Coronary artery (tissue), 2 donors: ENCODE data around the gene ZXDC.

ENCODE experiments used
- DNase-seq: peaks from one replicate; pipeline ENCODE4 v3.0.0-alpha.2; 2017; ENCODE audit warnings: low spot score
- H3K27ac ChIP-seq, 2 donors: fragments of 200-600 bp; sonication (generic); one replicate each; pipeline ENCODE4 v1.5.1; 2016 to 2019
- H3K4me3 ChIP-seq: fragments of 200-600 bp; sonication (generic); 2 replicates; pipeline ENCODE4 v1.5.1; 2016; ENCODE audit warnings: mild to moderate bottlenecking, moderate library complexity
- TF ChIP-seq, protein P1 (sequence below): fragments of 200-600 bp; sonication (generic); IDR thresholded peaks from one replicate; pipeline ENCODE4 v1.5.1; 2019; ENCODE audit warnings: antibody characterized with exemption

The ZXDC gene

GRCh38 chr3:126519506-126520455 lies 44.1 kb upstream of the ZXDC start:
- TF ChIP-seq, protein P1, sequence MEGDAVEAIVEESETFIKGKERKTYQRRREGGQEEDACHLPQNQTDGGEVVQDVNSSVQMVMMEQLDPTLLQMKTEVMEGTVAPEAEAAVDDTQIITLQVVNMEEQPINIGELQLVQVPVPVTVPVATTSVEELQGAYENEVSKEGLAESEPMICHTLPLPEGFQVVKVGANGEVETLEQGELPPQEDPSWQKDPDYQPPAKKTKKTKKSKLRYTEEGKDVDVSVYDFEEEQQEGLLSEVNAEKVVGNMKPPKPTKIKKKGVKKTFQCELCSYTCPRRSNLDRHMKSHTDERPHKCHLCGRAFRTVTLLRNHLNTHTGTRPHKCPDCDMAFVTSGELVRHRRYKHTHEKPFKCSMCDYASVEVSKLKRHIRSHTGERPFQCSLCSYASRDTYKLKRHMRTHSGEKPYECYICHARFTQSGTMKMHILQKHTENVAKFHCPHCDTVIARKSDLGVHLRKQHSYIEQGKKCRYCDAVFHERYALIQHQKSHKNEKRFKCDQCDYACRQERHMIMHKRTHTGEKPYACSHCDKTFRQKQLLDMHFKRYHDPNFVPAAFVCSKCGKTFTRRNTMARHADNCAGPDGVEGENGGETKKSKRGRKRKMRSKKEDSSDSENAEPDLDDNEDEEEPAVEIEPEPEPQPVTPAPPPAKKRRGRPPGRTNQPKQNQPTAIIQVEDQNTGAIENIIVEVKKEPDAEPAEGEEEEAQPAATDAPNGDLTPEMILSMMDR: no peak

DNA sequence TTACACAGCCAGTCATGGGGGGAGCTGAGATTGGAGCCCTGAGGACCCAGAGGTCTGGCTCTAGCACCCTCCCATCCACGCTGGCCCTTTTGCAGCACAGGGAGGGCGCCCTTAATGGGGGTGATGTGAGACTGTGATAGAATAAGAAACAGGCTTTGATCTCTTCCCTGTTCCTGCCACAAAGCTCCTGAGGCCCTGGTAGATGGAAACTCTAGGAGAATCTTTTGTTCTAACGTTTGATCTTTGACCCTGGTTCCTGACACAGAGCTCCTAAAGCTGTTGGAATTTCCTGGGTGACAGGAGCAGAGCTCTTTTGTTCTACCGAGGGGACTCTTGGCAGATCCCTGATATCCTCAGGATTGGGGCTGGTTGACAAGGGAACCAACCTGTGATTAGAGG lies 43.1 kb upstream of the ZXDC start:
- DNase-seq: no peak
- H3K4me3 ChIP-seq: no peak overlapping the region
- no peak overlapping the region for H3K27ac ChIP-seq
- TF ChIP-seq, protein P1: no peak

More at GRCh38 chr3:126519506-126520455, 44.1 kb upstream of the ZXDC start:
- no peak overlapping the region for H3K4me3 ChIP-seq
- no peak for DNase-seq
- H3K27ac ChIP-seq: no peak overlapping the region

DNA sequence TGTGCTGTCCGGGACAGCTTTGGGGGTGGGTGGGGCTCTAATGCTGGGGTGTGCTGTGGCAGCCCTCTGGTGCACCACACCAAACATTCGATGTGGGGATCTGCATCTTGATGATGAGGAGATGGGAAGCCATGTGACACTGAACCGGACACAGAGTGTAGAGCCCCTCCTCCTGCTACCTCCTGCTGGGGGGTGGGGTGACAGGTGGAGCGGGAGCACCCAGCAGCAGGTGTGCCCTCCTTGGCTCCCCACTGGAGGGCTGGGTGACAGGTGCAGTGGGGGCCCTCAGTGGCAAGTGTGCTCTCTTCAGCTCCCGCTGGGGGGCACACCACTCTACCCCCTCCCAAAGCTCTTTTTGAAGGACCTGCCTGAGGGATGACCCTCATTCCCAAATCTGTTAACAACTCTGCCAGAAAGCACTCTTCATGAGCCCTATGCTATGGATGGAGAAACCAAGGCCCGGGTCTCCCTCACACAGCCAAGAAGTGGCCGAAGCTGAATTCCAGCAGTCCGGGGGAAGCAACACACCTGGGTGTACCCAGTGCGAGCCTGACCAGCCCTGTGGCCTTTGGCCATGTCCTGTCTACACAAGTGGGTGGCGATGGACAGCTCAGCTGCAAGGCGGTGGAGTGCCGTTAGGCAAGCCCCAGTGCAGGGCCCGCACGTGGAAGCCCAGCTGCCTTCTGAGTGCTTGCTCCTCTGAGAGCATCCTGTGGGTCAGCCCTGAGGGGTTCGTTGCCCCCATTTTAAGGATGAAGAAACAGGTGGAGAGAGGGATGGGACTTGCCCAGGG lies 42.5 kb upstream of the ZXDC start:
- Histone ChIP-seq H3K4me3 (no peak overlapping the region), H3K27ac (no peak overlapping the region)
- TF ChIP-seq, protein P1: no peak
- DNase-seq: no peak

GRCh38 chr3:126517291-126517951 lies 41.7 kb upstream of the ZXDC start, which contains the start of gene UROC1:
Gene UROC1, minus strand, starts transcription at chr3:126517773. Its CDS starts 54 bp downstream, at chr3:126517719.
- DNase-seq: no peak
- Histone ChIP-seq H3K27ac (no peak within 1 kb of the TSS), H3K4me3 (no peak within 1 kb of the TSS)
- TF ChIP-seq, protein P1: no peak

DNA sequence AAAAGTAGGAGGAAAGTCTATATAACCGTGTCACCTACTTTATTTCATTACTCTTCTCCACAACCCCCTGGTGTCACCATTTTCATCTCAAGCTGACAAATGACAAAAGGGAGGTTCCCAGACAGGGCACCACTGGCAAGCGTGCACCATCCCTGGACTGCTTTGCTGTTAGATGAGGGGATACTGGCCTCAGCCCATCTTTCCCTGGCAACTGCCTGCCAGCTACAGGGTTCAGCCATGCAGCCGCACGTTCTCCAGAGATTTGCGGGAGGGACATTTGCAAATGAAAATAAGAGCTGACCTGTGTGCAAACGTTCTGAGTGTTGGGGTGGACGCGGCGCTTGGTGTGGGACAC lies 41.2 kb upstream of the ZXDC start:
- Histone ChIP-seq H3K27ac (no peak overlapping the region), H3K4me3 (no peak overlapping the region)
- no peak for DNase-seq
- TF ChIP-seq, protein P1: no peak

DNA sequence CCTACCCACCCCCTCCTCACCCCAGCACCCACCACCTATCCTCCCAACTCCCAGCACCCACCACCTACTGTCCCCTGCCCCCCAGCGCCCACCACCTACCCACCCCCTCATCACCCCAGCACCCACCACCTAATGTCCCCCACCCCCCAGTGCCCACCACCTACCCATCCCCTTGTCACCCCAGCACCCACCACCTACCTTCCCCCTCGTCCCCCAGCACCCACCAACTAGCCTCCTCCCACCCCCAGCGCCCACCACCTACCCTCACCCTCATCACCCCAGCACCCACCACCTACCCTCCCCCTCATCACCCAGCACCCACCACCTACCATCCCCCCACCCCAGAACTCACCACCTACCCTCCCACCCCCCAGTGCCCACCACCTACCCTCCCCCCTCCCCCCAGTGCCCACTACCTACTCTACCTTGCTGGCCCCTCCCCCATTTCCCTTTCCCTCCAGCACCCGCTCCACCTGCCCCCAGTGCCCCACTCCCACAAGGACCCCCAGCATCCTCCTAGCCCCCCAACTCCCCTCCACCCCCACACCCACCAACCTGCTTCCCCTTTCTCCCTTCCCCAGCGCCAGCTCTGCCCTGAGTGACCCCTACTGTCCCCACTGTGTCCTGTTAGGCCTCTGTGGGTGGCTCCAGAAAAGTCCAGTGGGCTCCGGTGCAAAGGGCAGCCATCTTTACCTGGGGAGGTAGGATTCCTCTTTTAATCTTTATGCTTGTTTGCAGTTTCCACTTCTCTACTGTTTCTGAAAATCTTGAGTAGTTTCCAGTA lies 40.7 kb upstream of the ZXDC start:
- DNase-seq: no peak

More for the DNA sequence above, 40.7 kb upstream of the ZXDC start:
- TF ChIP-seq, protein P1: no peak
- no peak overlapping the region for H3K4me3 ChIP-seq
- no peak overlapping the region for H3K27ac ChIP-seq
